ENCODE results near the gene ZNF230.

The ZNF230 gene

DNA sequence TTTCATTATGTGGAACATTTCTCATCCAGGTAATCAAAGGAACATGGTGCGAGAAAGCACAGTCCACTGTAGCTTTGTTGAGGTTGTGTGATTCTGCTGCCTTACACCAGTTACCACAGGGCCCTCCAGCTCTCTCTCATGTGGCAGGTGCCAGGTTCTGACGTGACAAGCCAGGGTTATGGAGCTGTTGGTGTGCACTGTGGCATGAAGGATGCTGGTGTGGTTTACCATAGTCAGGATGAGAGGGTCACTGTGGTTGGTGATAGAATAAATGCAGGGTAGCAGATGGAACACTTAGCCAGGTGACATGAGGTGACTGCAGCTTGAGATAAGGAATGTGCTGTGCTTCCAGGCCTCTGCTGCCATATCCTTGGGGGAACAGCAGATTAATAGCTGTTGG, 56.5 kb downstream of the ZNF230 start:
- TF ChIP-seq, protein P1, sequence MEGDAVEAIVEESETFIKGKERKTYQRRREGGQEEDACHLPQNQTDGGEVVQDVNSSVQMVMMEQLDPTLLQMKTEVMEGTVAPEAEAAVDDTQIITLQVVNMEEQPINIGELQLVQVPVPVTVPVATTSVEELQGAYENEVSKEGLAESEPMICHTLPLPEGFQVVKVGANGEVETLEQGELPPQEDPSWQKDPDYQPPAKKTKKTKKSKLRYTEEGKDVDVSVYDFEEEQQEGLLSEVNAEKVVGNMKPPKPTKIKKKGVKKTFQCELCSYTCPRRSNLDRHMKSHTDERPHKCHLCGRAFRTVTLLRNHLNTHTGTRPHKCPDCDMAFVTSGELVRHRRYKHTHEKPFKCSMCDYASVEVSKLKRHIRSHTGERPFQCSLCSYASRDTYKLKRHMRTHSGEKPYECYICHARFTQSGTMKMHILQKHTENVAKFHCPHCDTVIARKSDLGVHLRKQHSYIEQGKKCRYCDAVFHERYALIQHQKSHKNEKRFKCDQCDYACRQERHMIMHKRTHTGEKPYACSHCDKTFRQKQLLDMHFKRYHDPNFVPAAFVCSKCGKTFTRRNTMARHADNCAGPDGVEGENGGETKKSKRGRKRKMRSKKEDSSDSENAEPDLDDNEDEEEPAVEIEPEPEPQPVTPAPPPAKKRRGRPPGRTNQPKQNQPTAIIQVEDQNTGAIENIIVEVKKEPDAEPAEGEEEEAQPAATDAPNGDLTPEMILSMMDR (IDR thresholded peaks at IDR 0.05; ENCODE audit: low read depth, low read length, missing control alignments) = no peak
- no peak for DNase-seq (ENCODE audit: low read depth)
- no peak overlapping the region for H3K4me3 ChIP-seq (ENCODE audit: low read depth, low read length)

DNA sequence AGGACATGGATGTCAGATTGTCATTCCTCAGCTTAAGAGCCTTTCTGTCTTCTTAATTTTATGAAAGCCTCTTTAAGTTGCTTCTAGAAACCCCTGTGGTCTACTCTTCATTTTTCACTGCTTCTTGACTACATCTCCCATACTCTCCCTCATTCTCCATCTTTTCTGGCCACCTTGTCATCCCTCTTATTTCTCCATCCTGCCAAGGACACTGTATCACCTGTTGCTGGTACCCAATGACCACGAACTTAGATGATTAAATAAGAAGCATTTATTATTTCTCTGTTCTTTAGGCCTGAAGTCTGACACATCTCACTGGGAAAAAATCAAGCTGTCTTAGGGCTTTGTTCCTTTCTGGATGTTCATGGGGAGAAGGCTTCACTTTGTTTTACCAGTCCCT, 58.3 kb downstream of the ZNF230 start:
- no peak overlapping the region for H3K4me3 ChIP-seq (ENCODE audit: low read depth, low read length)
- TF ChIP-seq, protein P1 (IDR thresholded peaks at IDR 0.05; ENCODE audit: low read depth, low read length, missing control alignments) = no peak
- DNase-seq (ENCODE audit: low read depth) = no peak

All from GM12864 (cell line).